GM12892 (cell line): ENCODE results near the gene KCNJ1.

Experiments used
- POLR2A ChIP-seq: IDR thresholded peaks from 2 replicates; pipeline ENCODE4 v1.6.1; 2011; ENCODE audit warnings: low read depth, low read length, control low read depth
- POLR2AphosphoS5 ChIP-seq: IDR thresholded peaks from 2 replicates; pipeline ENCODE4 v1.6.1; 2011; ENCODE audit warnings: low read depth, low read length, control low read depth

DNA sequence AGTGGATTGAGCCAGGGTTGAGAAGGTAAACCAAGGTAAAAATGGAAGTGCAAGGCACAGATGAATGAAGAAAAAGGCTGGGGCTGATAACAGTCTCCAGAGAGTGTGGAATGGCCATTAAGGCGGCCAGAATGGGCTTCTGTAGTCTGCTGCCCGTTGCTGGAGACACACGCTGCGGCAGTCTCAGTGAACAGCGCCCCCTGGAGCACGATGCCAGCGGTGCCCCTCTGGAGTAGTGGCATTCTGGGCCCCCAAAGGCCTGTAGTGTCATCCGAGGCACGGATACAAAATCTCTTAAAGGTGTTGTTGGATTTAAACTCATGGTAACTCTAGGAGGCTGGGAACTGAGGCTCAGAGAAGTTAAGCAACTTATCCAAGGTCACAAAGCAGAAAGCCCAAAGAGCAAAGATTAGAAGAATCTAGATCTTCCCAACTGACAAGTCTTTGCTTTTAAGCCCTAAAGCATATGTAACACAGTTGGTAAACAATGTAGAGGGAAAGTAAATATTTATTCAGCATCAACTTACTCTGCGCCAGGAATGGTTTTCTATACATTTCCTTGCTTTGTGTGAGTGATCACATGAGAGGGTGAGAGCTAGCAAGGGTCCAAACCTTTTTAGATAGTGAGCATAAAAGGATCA lies 18.2 kb downstream of the KCNJ1 start:
- TF ChIP-seq POLR2AphosphoS5 (no peak), POLR2A (no peak)
